Neural cell (in vitro differentiated cells): ENCODE data around the gene LIMS4. TPM values are rescaled to one million over a fixed set of nuclear protein-coding genes. Genes with fewer than 3 reads are reported as not detected.
"Not testable (repeated sequence)": the region's sequence is repeated elsewhere in the genome, so short reads cannot be mapped to it uniquely, and the experiment has no call there.

ENCODE experiments used
- H2AFZ ChIP-seq: fragments of 200-600, 300-800 bp; sonication (generic), shearing (Covaris generic); 2 replicates; pipeline ENCODE4 v1.6.0; 2014; ENCODE audit warnings: low read depth, mild to moderate bottlenecking, antibody characterized with exemption, low read length, moderate library complexity
- H3F3A ChIP-seq: fragments of 200-600 bp; shearing (Covaris generic); 2 replicates; pipeline ENCODE4 v1.6.1; 2016; ENCODE audit warnings: mild to moderate bottlenecking, moderate library complexity, mixed read lengths, antibody characterized with exemption, low read length; ENCODE audit not compliant: insufficient read depth, poor library complexity, severe bottlenecking
- H3K27ac ChIP-seq: fragments of 200-600, 300-800 bp; sonication (generic), shearing (Covaris generic); 2 replicates; pipeline ENCODE4 v1.5.1; 2014; ENCODE audit warnings: mild to moderate bottlenecking, low read length, moderate library complexity
- H3K27me3 ChIP-seq: fragments of 300-800, 200-600 bp; sonication (generic), shearing (Covaris generic); 2 replicates; pipeline ENCODE4 v1.6.0; 2014; ENCODE audit warnings: mild to moderate bottlenecking, low read depth, low read length, moderate library complexity; ENCODE audit not compliant: insufficient read depth
- H3K36me3 ChIP-seq: fragments of 300-800, 200-600 bp; sonication (generic), shearing (Covaris generic); 2 replicates; pipeline ENCODE4 v1.5.1; 2014; ENCODE audit warnings: mild to moderate bottlenecking, antibody characterized with exemption, low read length, moderate library complexity; ENCODE audit not compliant: insufficient read depth
- H3K4me2 ChIP-seq: fragments of 300-800, 200-600 bp; sonication (generic), shearing (Covaris generic); 2 replicates; pipeline ENCODE4 v1.6.0; 2014; ENCODE audit warnings: mild to moderate bottlenecking, low read length
- H3K4me3 ChIP-seq: fragments of 300-800, 200-600 bp; sonication (generic), shearing (Covaris generic); 2 replicates; pipeline ENCODE4 v1.5.1; 2014; ENCODE audit warnings: mild to moderate bottlenecking, low read length, moderate library complexity
- H3K79me2 ChIP-seq: fragments of 200-600 bp; shearing (Covaris generic); replicated peaks from 2 replicates; pipeline ENCODE4 v1.6.0; 2014; ENCODE audit warnings: mild to moderate bottlenecking, low read length, moderate library complexity; ENCODE audit not compliant: insufficient read depth
- H3K9ac ChIP-seq: fragments of 300-800, 200-600 bp; sonication (generic), shearing (Covaris generic); 2 replicates; pipeline ENCODE4 v1.6.1; 2016; ENCODE audit warnings: mild to moderate bottlenecking, low read length, mixed read lengths
- H3K9me2 ChIP-seq: fragments of 200-600 bp; shearing (Covaris generic); 2 replicates; pipeline ENCODE4 v1.6.1; 2016; ENCODE audit warnings: mild to moderate bottlenecking, low read length, mixed read lengths; ENCODE audit not compliant: insufficient read depth
- H3K9me3 ChIP-seq: fragments of 200-600, 300-800 bp; sonication (generic), shearing (Covaris generic); 2 replicates; pipeline ENCODE4 v1.6.1; 2016; ENCODE audit warnings: mild to moderate bottlenecking, mixed run types, low read length, moderate library complexity, mixed read lengths
- H4K20me1 ChIP-seq: fragments of 200-600 bp; shearing (Covaris generic); 2 replicates; pipeline ENCODE4 v1.6.1; 2016; ENCODE audit warnings: mild to moderate bottlenecking, mixed run types; ENCODE audit not compliant: insufficient read depth
- polyA plus RNA-seq: library from polyadenylated mRNA; depleted of rRNA; stranded (reverse); fragments of >200 nt; gene quantifications from 2 replicates; pipeline ENCODE4 v1.2.3, GENCODE V29; 2014

LIMS4 gene
- polyA plus RNA-seq, 1 donor from 2014 or later: 0.46 TPM

- H3K36me3 ChIP-seq, H3K9ac ChIP-seq, H3K9me3 ChIP-seq: not testable (repeated sequence)
These were observed 4.8 kb upstream of the LIMS4 start for GRCh38 chr2:110477370-110477769.

GRCh38 chr2:110476952-110477351, 4.3 kb upstream of the LIMS4 start:
- H3K79me2 ChIP-seq, H4K20me1 ChIP-seq, H3K4me2 ChIP-seq, H3K9me3 ChIP-seq, H3K9ac ChIP-seq, H3K36me3 ChIP-seq, H2AFZ ChIP-seq, H3F3A ChIP-seq, H3K9me2 ChIP-seq, H3K27ac ChIP-seq, H3K4me3 ChIP-seq, H3K27me3 ChIP-seq: not testable (repeated sequence)

More at GRCh38 chr2:110477370-110477769, 4.8 kb upstream of the LIMS4 start:
- not testable (repeated sequence) for H3K27ac ChIP-seq, H3K79me2 ChIP-seq, H3K27me3 ChIP-seq, H3K9me2 ChIP-seq, H2AFZ ChIP-seq, H4K20me1 ChIP-seq, H3K4me2 ChIP-seq, H3K4me3 ChIP-seq, H3F3A ChIP-seq

- not testable (repeated sequence) for H3K4me2 ChIP-seq, H3K9ac ChIP-seq, H3K27ac ChIP-seq, H3K9me3 ChIP-seq, H3K36me3 ChIP-seq, H2AFZ ChIP-seq, H3K4me3 ChIP-seq, H3K9me2 ChIP-seq, H3F3A ChIP-seq, H3K79me2 ChIP-seq, H3K27me3 ChIP-seq, H4K20me1 ChIP-seq
These were observed 3.2 kb upstream of the LIMS4 start for GRCh38 chr2:110475627-110476359.

GRCh38 chr2:110474898-110475297, 2.3 kb upstream of the LIMS4 start:
- H3K9ac ChIP-seq, H3K4me2 ChIP-seq, H3F3A ChIP-seq, H3K79me2 ChIP-seq, H3K4me3 ChIP-seq, H3K27me3 ChIP-seq, H4K20me1 ChIP-seq, H3K9me3 ChIP-seq, H3K9me2 ChIP-seq, H3K36me3 ChIP-seq, H2AFZ ChIP-seq, H3K27ac ChIP-seq: not testable (repeated sequence)

- H3K9ac ChIP-seq, H3F3A ChIP-seq, H4K20me1 ChIP-seq, H3K9me3 ChIP-seq, H3K79me2 ChIP-seq, H3K9me2 ChIP-seq, H3K27me3 ChIP-seq, H3K27ac ChIP-seq, H3K36me3 ChIP-seq, H2AFZ ChIP-seq, H3K4me2 ChIP-seq, H3K4me3 ChIP-seq: not testable (repeated sequence)
These were observed 393 bp upstream of the LIMS4 start for GRCh38 chr2:110473059-110473358.

GRCh38 chr2:110468921-110469320, 3.7 kb downstream of the LIMS4 start:
- H3K27me3 ChIP-seq, H3K36me3 ChIP-seq, H3K9me3 ChIP-seq, H3K9ac ChIP-seq, H3K27ac ChIP-seq, H3K4me2 ChIP-seq, H3K9me2 ChIP-seq, H3K79me2 ChIP-seq, H3F3A ChIP-seq, H4K20me1 ChIP-seq, H3K4me3 ChIP-seq, H2AFZ ChIP-seq: not testable (repeated sequence)

DNA sequence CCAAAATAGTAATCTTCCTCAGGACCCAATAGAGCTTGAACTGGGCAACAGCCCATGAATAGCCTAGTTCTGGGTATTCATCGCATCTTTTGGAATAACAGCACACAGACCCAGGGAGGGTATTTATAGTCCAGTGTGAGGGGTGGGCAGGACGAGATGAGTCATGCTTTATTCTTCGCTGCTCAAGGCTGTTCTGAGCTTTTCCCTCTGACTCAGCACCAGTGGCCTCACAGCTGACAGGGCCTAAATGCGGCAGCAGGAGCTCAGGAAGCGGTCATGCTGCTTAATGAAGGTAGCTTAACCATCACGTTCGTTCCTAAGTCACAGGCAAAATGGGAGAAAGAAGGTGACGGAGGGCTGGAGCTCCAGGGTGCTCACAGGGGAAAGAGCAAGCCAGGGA, 7.3 kb downstream of the LIMS4 start:
- H2AFZ ChIP-seq: not testable (repeated sequence)

GRCh38 chr2:110462458-110462857, 10.2 kb downstream of the LIMS4 start:
- not testable (repeated sequence) for H3K36me3 ChIP-seq, H3F3A ChIP-seq, H3K27me3 ChIP-seq, H3K4me2 ChIP-seq, H3K9me2 ChIP-seq, H3K4me3 ChIP-seq, H3K79me2 ChIP-seq, H3K9me3 ChIP-seq, H3K27ac ChIP-seq, H2AFZ ChIP-seq, H4K20me1 ChIP-seq, H3K9ac ChIP-seq

More for the DNA sequence above, 7.3 kb downstream of the LIMS4 start:
- H3K36me3 ChIP-seq, H3K9me3 ChIP-seq, H3F3A ChIP-seq, H3K9me2 ChIP-seq, H4K20me1 ChIP-seq, H3K27ac ChIP-seq, H3K79me2 ChIP-seq, H3K4me2 ChIP-seq, H3K4me3 ChIP-seq, H3K9ac ChIP-seq, H3K27me3 ChIP-seq: not testable (repeated sequence)
